OCI-LY7 (cell line): ENCODE data around the gene MAT1A.
"Not testable (repeated sequence)": the region's sequence is repeated elsewhere in the genome, so short reads cannot be mapped to it uniquely, and the experiment has no call there.

Experiments
- CTCF ChIP-seq: fragments of 200-600 bp; sonication (generic); conservative IDR thresholded peaks from 2 replicates; pipeline ENCODE4 v1.5.1; 2014; ENCODE audit warnings: mild to moderate bottlenecking, antibody characterized with exemption, low read length, moderate library complexity, mixed read lengths
- EZH2phosphoT487 ChIP-seq: fragments of 200-600 bp; sonication (generic); IDR thresholded peaks from 2 replicates; pipeline ENCODE4 v1.6.1; 2018; ENCODE audit warnings: low read depth, borderline replicate concordance, mild to moderate bottlenecking, mixed run types, antibody characterized with exemption, low read length, moderate library complexity, mixed read lengths

- not testable (repeated sequence) for TF ChIP-seq CTCF, EZH2phosphoT487
Observed at GRCh38 chr10:80226723-80227122, 62.7 kb downstream of the MAT1A start.
